Dermis microvascular lymphatic vessel endothelial cell (primary cell): Measurements from ENCODE around the gene SIX3. TPM values are rescaled to one million over a fixed set of nuclear protein-coding genes. Genes with fewer than 3 reads are reported as not detected.
A peak's percentile ranks its signal among the peaks of the same experiment; 100 is the strongest.

Experiments used
- DNase-seq, 2 donors: peaks; one replicate each; pipeline versions ENCODE4 v3.0.0 to v3.0.0-alpha.2; 2010; ENCODE audit warnings: low read depth in 2 of 2
- total RNA-seq: library from RNA; depleted of rRNA; stranded (reverse); fragments of >200 nt; gene quantifications from 2 replicates; pipeline ENCODE4 v1.2.1, GENCODE V29; 2014

The SIX3 gene
- total RNA-seq, 1 donor from 2014 or later = not detected

GRCh38 chr2:44981714-44982108 is 40.2 kb downstream of the SIX3 start:
- peak; percentile 49 to 67 for DNase-seq

DNA sequence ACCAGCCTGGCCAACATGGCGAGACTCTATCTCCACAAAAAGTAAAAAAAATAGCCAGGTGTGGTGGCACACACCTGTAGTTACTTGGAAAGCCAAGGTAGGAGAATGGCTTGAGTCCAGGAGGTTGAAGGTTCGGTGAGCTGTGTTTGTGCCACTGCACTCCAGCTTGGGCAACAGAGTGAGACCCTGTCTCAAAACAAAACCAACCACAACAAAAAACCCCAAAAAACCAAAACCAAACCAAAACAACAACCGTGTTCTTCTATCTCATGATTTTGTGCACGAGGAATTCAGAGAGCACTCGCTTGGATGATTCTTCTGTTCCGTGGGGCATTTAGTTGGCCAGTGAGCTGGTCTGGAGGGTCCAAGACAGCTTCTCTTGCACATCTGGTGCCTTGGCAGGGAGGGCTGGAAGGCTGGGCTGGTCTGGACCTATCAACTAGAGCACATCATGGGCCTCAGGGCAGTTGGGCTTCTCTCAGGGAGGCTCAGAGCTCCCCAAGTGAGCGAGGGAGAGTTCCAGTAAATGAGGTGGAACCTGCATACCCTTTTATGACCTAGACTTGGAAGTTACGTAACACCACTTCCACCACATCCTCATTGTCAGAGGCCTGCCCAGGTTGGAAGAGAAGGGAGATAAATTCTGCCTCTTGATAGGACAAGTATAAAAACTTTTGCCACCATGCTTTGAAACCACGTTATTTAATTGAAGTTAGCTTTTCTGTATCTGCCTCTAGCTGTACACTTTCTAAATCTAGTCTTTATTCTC is 42.5 kb downstream of the SIX3 start:
- DNase-seq = no peak

GRCh38 chr2:44989176-44989575 is 47.7 kb downstream of the SIX3 start:
- no peak for DNase-seq

DNA sequence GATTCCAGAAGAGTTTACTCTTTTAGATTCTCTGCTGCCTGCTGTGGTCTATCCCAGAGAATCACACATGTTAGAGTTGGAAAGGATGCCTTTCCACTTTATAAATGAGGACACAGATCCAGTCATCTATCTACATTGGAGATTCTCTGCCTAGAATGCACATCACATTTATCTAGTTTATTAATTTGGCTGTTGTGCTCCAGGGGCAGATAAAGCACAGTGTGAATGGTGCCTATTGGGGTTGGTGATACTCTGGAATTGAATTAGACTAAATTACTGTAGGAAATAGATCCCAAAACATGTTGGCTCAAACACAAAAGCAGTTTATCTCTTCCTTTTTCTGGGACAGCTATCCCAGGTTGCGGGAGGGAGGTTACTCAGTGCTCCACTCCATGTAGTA is 52.9 kb downstream of the SIX3 start:
- no peak for DNase-seq

Other genes with a start within 250 kb of the SIX3 start
- 0.13 TPM in 1 of 2 replicates, not detected in the other for gene SIX2, start 67.8 kb downstream of the SIX3 start, total RNA-seq